CD14-positive monocyte (primary cell): ENCODE results near the gene FOCAD. TPM values are rescaled to one million over a fixed set of nuclear protein-coding genes. Genes with fewer than 3 reads are reported as not detected.

Experiments used
- DNase-seq, 3 donors: peaks; one replicate each; pipeline ENCODE4 v3.0.0-alpha.2; 2011 to 2022
- H2AFZ ChIP-seq: 2 replicates; pipeline ENCODE4 v1.6.0; 2012; ENCODE audit warnings: mild to moderate bottlenecking, low read depth, low read length, inconsistent platforms; ENCODE audit not compliant: insufficient read depth, poor library complexity, severe bottlenecking
- H3K27ac ChIP-seq, 2 donors: 1 replicate in 1 of 2; 2 replicates in 1 of 2; pipeline ENCODE4 v1.5.1; 2012 to 2013; ENCODE audit warnings: low read length in 2 of 2, control low read depth in 1 of 2, inconsistent platforms in 1 of 2, low read depth in 1 of 2, mild to moderate bottlenecking in 1 of 2
- H3K27me3 ChIP-seq, 2 donors: one replicate each; pipeline versions ENCODE4 v1.6.0 to v1.6.1; 2011 to 2013; ENCODE audit warnings: low read length in 2 of 2; ENCODE audit not compliant: control insufficient read depth in 2 of 2, insufficient read depth in 2 of 2
- H3K36me3 ChIP-seq, 2 donors: replicated peaks in 1 of 2; 1 replicate in 1 of 2; 2 replicates in 1 of 2; pipeline versions ENCODE4 v1.5.1 to v1.6.1; 2012 to 2013; ENCODE audit warnings: low read length in 2 of 2, control low read depth in 1 of 2, inconsistent platforms in 1 of 2, mild to moderate bottlenecking in 1 of 2; ENCODE audit not compliant: insufficient read depth in 2 of 2, control insufficient read depth in 1 of 2
- H3K4me1 ChIP-seq, 2 donors: 1 replicate in 1 of 2; 2 replicates in 1 of 2; pipeline versions ENCODE4 v1.5.1 to v1.6.1; 2012 to 2013; ENCODE audit warnings: low read length in 2 of 2, control low read depth in 1 of 2, inconsistent platforms in 1 of 2, mild to moderate bottlenecking in 1 of 2, moderate library complexity in 1 of 2; ENCODE audit not compliant: insufficient read depth in 2 of 2, control insufficient read depth in 1 of 2
- H3K4me2 ChIP-seq: replicated peaks from 2 replicates; pipeline ENCODE3; 2012; ENCODE audit warnings: low read length, moderate library complexity, mild to moderate bottlenecking; ENCODE audit not compliant: poor library complexity, severe bottlenecking; ENCODE audit errors: extremely low read depth
- H3K4me3 ChIP-seq, 3 experiments: fragments of 200-600 bp in 1 of 3; sonication (generic) in 1 of 3; replicated peaks in 1 of 3; 1 replicate in 2 of 3; 2 replicates in 1 of 3; pipeline ENCODE4 v1.5.1; 2011 to 2013; ENCODE audit warnings: low read length in 3 of 3, mild to moderate bottlenecking in 3 of 3, control low read depth in 2 of 3, low read depth in 2 of 3, inconsistent platforms in 1 of 3, moderate library complexity in 1 of 3
- H3K79me2 ChIP-seq: 2 replicates; pipeline ENCODE4 v1.6.0; 2012; ENCODE audit warnings: mild to moderate bottlenecking, control low read depth, inconsistent platforms, low read length, moderate library complexity; ENCODE audit not compliant: insufficient read depth
- H3K9ac ChIP-seq: 2 replicates; pipeline ENCODE4 v1.6.0; 2017; ENCODE audit warnings: low read length, mild to moderate bottlenecking; ENCODE audit not compliant: insufficient read depth, poor library complexity, severe bottlenecking
- H3K9me3 ChIP-seq, 2 donors: replicated peaks in 1 of 2; 1 replicate in 1 of 2; 2 replicates in 1 of 2; pipeline versions ENCODE4 v1.5.1 to v1.6.1; 2012 to 2013; ENCODE audit warnings: low read length in 2 of 2, control low read depth in 1 of 2; ENCODE audit not compliant: control insufficient read depth in 1 of 2, insufficient read depth in 1 of 2
- H4K20me1 ChIP-seq: 2 replicates; pipeline ENCODE4 v1.6.0; 2012; ENCODE audit warnings: mild to moderate bottlenecking, low read length, control low read depth, moderate library complexity; ENCODE audit not compliant: insufficient read depth
- H3K27ac Mint-ChIP-seq, 7 donors: one replicate each; pipeline ENCODE4 v1.8.0; 2020; ENCODE audit warnings: mild to moderate bottlenecking in 7 of 7, mixed read lengths in 7 of 7, moderate library complexity in 6 of 7, inconsistent platforms in 2 of 7
- H3K27me3 Mint-ChIP-seq, 3 donors: one replicate each; pipeline ENCODE4 v1.8.0; 2021 to 2022; ENCODE audit warnings: low read depth in 3 of 3, mild to moderate bottlenecking in 3 of 3, mixed read lengths in 3 of 3, moderate library complexity in 3 of 3, inconsistent platforms in 1 of 3
- H3K36me3 Mint-ChIP-seq, 2 donors: one replicate each; pipeline ENCODE4 v1.8.0; 2020; ENCODE audit warnings: mixed read lengths in 2 of 2, inconsistent platforms in 1 of 2, mild to moderate bottlenecking in 1 of 2
- H3K4me1 Mint-ChIP-seq: one replicate; pipeline ENCODE4 v1.8.0; 2020; ENCODE audit warnings: mild to moderate bottlenecking, mixed read lengths
- H3K4me3 Mint-ChIP-seq, 2 donors: one replicate each; pipeline ENCODE4 v1.8.0; 2020; ENCODE audit warnings: mild to moderate bottlenecking in 2 of 2, mixed read lengths in 2 of 2, moderate library complexity in 1 of 2
- H3K9me3 Mint-ChIP-seq, 7 donors: one replicate each; pipeline ENCODE4 v1.8.0; 2020 to 2022; ENCODE audit warnings: mixed read lengths in 7 of 7, mild to moderate bottlenecking in 6 of 7, moderate library complexity in 6 of 7, inconsistent platforms in 2 of 7
- CTCF ChIP-seq: fragments of 200-600 bp; IDR thresholded peaks from one replicate; pipeline ENCODE4 v1.8.0; 2022; ENCODE audit warnings: antibody characterized with exemption, mild to moderate bottlenecking
- WGBS: methylation state at CpG from one replicate; pipeline ENCODE4 v1.1.5; 2013; ENCODE audit warnings: missing lambda C conversion rate; ENCODE audit not compliant: insufficient coverage; 5-methylcytosine and 5-hydroxymethylcytosine counted together
- intact Hi-C, 2 donors: fragments of 100-400 bp; cut with micrococcal nuclease; formaldehyde crosslinking; loops; one replicate each; pipeline versions ENCODE4 v1.15.0 to v1.15.1; 2023
- polyA plus RNA-seq, 3 donors: library from polyadenylated mRNA; depleted of rRNA in 1 of 3; unstranded in 2 of 3; stranded (reverse) in 1 of 3; fragments of 300-500 nt in 2 of 3; fragments of >200 nt in 1 of 3; fragmentation: Illumina TruSeq in 2 of 3; gene quantifications; 1 replicate in 2 of 3; 2 replicates in 1 of 3; pipeline ENCODE4 v1.2.3, GENCODE V29; 2012 to 2021

FOCAD gene
- polyA plus RNA-seq, 3 donors = 4.9 to 6.3 (median 5.1) TPM

GRCh38 chr9:21030389-21031035 lies 346.5 kb downstream of the FOCAD start:
- Mint-ChIP-seq H3K36me3 (peaks cover 18 to 23% of the 10 kb centered on the region in 2 donors), H3K4me1 (peaks cover 22% of the 10 kb centered on the region), H3K27ac (no peak overlapping the region), H3K27me3 (peaks cover 0 to 3% (median 0%) of the 10 kb centered on the region in 3 donors), H3K4me3 (no peak overlapping the region), H3K9me3 (peaks cover 0 to 6% (median 0%) of the 10 kb centered on the region in 7 donors)
- Histone ChIP-seq H2AFZ (peak overlapping the region; percentile 89), H3K4me1 (peaks cover 42 to 63% of the 10 kb centered on the region in 2 donors), H3K4me3 (peak overlapping the region; percentile 81 to 96 (median 82)), H3K79me2 (peaks cover 64% of the 10 kb centered on the region), H3K36me3 (peaks cover 15 to 23% of the 10 kb centered on the region in 2 donors), H3K27me3 (no peaks in the 10 kb centered on the region), H3K27ac (peak overlapping the region; percentile 86 to 92), H4K20me1 (no peaks in the 10 kb centered on the region), H3K9ac (peak overlapping the region; percentile 76), H3K9me3 (no peaks in the 10 kb centered on the region), H3K4me2 (peak overlapping the region; percentile 97)
- WGBS = no CpG with 5 or more reads among the region's 5 CpGs
- no peak for TF ChIP-seq CTCF
- intact Hi-C loops = loop anchor here (5.0 to 10.0 kb wide), 3 partner anchors 53 to 72 kb away; no protein-coding TSS in a partner anchor
- DNase-seq = peak; percentile 59 to 81 (median 76)

- DNase-seq = peak; percentile 43 to 57 (median 48)
- H3K4me1 ChIP-seq = peaks cover 39 to 56% of the 10 kb centered on the region in 2 donors
- TF ChIP-seq CTCF = no peak
- peak within 1 kb of the TSS; percentile 76 for H3K9ac ChIP-seq
- Mint-ChIP-seq H3K36me3 (peaks cover 11 to 17% of the 10 kb centered on the region in 2 donors), H3K27me3 (peaks cover 0 to 3% (median 0%) of the 10 kb centered on the region in 3 donors), H3K9me3 (peaks cover 0 to 6% (median 0%) of the 10 kb centered on the region in 7 donors), H3K4me1 (peaks cover 18% of the 10 kb centered on the region), H3K27ac (peak within 1 kb of the TSS in 6 of 7 donors; percentile 13 to 81 (median 74)), H3K4me3 (peak within 1 kb of the TSS in 1 of 2 donors; percentile 84)
- no peaks in the 10 kb centered on the region for H3K9me3 ChIP-seq
- H3K27me3 ChIP-seq = no peaks in the 10 kb centered on the region
- intact Hi-C loops = loop anchor here (5.0 to 10.0 kb wide), 3 partner anchors 54 to 71 kb away; no protein-coding TSS in a partner anchor
- H3K27ac ChIP-seq = peak within 1 kb of the TSS; percentile 86 to 92
- peak within 1 kb of the TSS; percentile 89 for H2AFZ ChIP-seq
- H3K36me3 ChIP-seq = peaks cover 8 to 16% of the 10 kb centered on the region in 2 donors
- peak within 1 kb of the TSS; percentile 81 to 96 (median 82) for H3K4me3 ChIP-seq
- no peaks in the 10 kb centered on the region for H4K20me1 ChIP-seq
- under 1% methylated on average over 33 of the region's 46 CpGs for WGBS
- H3K4me2 ChIP-seq = peak within 1 kb of the TSS; percentile 97
- peaks cover 56% of the 10 kb centered on the region for H3K79me2 ChIP-seq
Measured at GRCh38 chr9:21031091-21031807, 347.2 kb downstream of the FOCAD start, which contains the start of gene HACD4. HACD4 (minus strand) TSS chr9:21031640; CDS start chr9:21031590, 50 bp downstream.
